HepG2 (cell line): Measurements from ENCODE around the gene TNS1. TPM values are rescaled to one million over a fixed set of nuclear protein-coding genes. Genes with fewer than 3 reads are reported as not detected.

Experiments
- ATAC-seq: fragments of 200-7000 bp; cut with Tn5 transposase; 3 replicates; pipeline ENCODE4 v1.9.1; 2020; ENCODE audit warnings: mild to moderate bottlenecking, moderate library complexity
- BruUV-seq: library from RNA; stranded (reverse); fragments of 400-500 nt; replicated peaks from 2 replicates; lab custom pipeline; 2021; lab: Mats Ljungman, UMichigan
- CTCF ChIA-PET: fragments of 300-600 bp; formaldehyde crosslinking; extraction: SDS; loops from one replicate; lab custom pipeline; 2021; ENCODE audit warnings: low total read pairs, inconsistent platforms, low intra/inter-chr PET ratio; lab: Yijun Ruan, JAX
- POLR2A ChIA-PET: fragments of 350-600 bp; sonication (Branson Sonifier 250); formaldehyde crosslinking; loops from one replicate; lab custom pipeline; 2020; ENCODE audit warnings: antibody characterized with exemption, inconsistent platforms; lab: Yijun Ruan, JAX
- DNase-seq: peaks from one replicate; pipeline ENCODE4 v3.0.0-alpha.2; 2015; ENCODE audit warnings: low spot score
- FAIRE-seq: peaks from 3 replicates; lab custom pipeline; 2011; peaks lifted over from hg19 to GRCh38; lab: Jason Lieb, UNC
- H2AFZ ChIP-seq: one replicate; pipeline ENCODE4 v1.6.1; 2011; ENCODE audit warnings: low read length, inconsistent platforms
- H3K27ac ChIP-seq: fragments of 300-600 bp; 3 replicates; pipeline ENCODE4 v1.8.0; 2011; ENCODE audit warnings: mixed run types, mild to moderate bottlenecking, mixed read lengths, low read length, inconsistent platforms; ENCODE audit not compliant: insufficient read depth; ENCODE audit errors: extremely low read length
- H3K27me3 ChIP-seq, 2 experiments: fragments of 200-600 bp in 1 of 2; 2 replicates in 1 of 2; 3 replicates in 1 of 2; pipeline versions ENCODE4 v1.6.0 to v1.8.0; 2011; ENCODE audit warnings: low read length in 2 of 2, mild to moderate bottlenecking in 2 of 2, moderate library complexity in 2 of 2, inconsistent platforms in 1 of 2; ENCODE audit not compliant: insufficient read depth in 2 of 2, control insufficient read depth in 1 of 2
- H3K36me3 ChIP-seq, 2 experiments: fragments of 200-600 bp in 1 of 2; replicated peaks in 1 of 2; 2 replicates in 1 of 2; 3 replicates in 1 of 2; pipeline versions ENCODE4 v1.5.1 to v1.8.0; 2011; ENCODE audit warnings: low read length in 2 of 2, inconsistent platforms in 1 of 2; ENCODE audit not compliant: insufficient read depth in 2 of 2, control insufficient read depth in 1 of 2
- H3K4me1 ChIP-seq: 2 replicates; pipeline ENCODE4 v1.5.1; 2012; ENCODE audit warnings: low read length, inconsistent platforms; ENCODE audit not compliant: insufficient read depth
- H3K4me2 ChIP-seq: 2 replicates; pipeline ENCODE4 v1.6.0; 2011; ENCODE audit warnings: low read depth, low read length, inconsistent platforms
- H3K4me3 ChIP-seq, 3 experiments: fragments of 200-600 bp in 1 of 3; sonication (generic), shearing (Covaris generic) in 1 of 3; replicated peaks in 1 of 3; 2 replicates each; pipeline ENCODE4 v1.5.1; 2011 to 2016; ENCODE audit warnings: low read length in 3 of 3, inconsistent platforms in 2 of 3, low read depth in 2 of 3, mild to moderate bottlenecking in 2 of 3, control low read depth in 1 of 3, mixed read lengths in 1 of 3; ENCODE audit not compliant: insufficient read depth in 1 of 3
- H3K79me2 ChIP-seq: one replicate; pipeline ENCODE4 v1.6.1; 2011; ENCODE audit warnings: low read length, inconsistent platforms; ENCODE audit not compliant: insufficient read depth
- H3K9ac ChIP-seq: 2 replicates; pipeline ENCODE4 v1.6.0; 2011; ENCODE audit warnings: mild to moderate bottlenecking, low read depth, low read length, inconsistent platforms; ENCODE audit not compliant: insufficient read depth
- H3K9me3 ChIP-seq: 2 replicates; pipeline ENCODE4 v1.5.1; 2012; ENCODE audit warnings: mild to moderate bottlenecking, low read length
- H4K20me1 ChIP-seq: 2 replicates; pipeline ENCODE4 v1.6.0; 2011; ENCODE audit warnings: inconsistent platforms, mild to moderate bottlenecking, low read length, moderate library complexity; ENCODE audit not compliant: insufficient read depth
- MAFK ChIP-seq, 2 experiments: IDR thresholded peaks in 1 of 2; conservative IDR thresholded peaks in 1 of 2; 2 replicates each; pipeline ENCODE4 v1.6.1; 2011; ENCODE audit warnings: improper control_type of control experiment in 2 of 2, low read length in 2 of 2
- NFYC ChIP-seq: IDR thresholded peaks from 2 replicates; pipeline ENCODE4 v1.6.1; 2016; ENCODE audit warnings: missing genetic modification reagents, missing compliant biosample characterization
- POLR2A ChIP-seq, 2 experiments: IDR thresholded peaks; 2 replicates each; pipeline ENCODE4 v1.6.1; 2011; ENCODE audit warnings: low read depth in 2 of 2, low read length in 2 of 2, mild to moderate bottlenecking in 1 of 2, moderate library complexity in 1 of 2; ENCODE audit not compliant: insufficient read depth in 1 of 2
- RBFOX2 ChIP-seq: fragments of 200-400 bp; formaldehyde crosslinking; IDR thresholded peaks from 2 replicates; pipeline ENCODE4 v1.6.1; 2017; ENCODE audit warnings: low read depth, mild to moderate bottlenecking, low read length
- THAP9 ChIP-seq: sonication (generic); formaldehyde crosslinking; IDR thresholded peaks from 2 replicates; pipeline ENCODE4; 2020; ENCODE audit warnings: missing genetic modification reagents, mild to moderate bottlenecking, borderline replicate concordance
- WGBS: methylation state at CpG from one replicate; pipeline ENCODE4 v1.1.6; 2017; ENCODE audit warnings: low lambda C conversion rate; 5-methylcytosine and 5-hydroxymethylcytosine counted together
- in situ Hi-C: cut with HindIII; loops from 2 replicates; pipeline ENCODE4 v1.10.0; 2017; ENCODE audit warnings: low pct_unique_long_range_greater_than_20kb; ENCODE audit not compliant: extremely low pct_ligation_motif_present
- intact Hi-C: fragments of 100-400 bp; cut with micrococcal nuclease; formaldehyde crosslinking; loops from one replicate; pipeline ENCODE4 v1.10.0; 2022; ENCODE audit not compliant: unreplicated experiment
- polyA plus RNA-seq, 8 experiments: library from polyadenylated mRNA; depleted of rRNA in 3 of 8; stranded (reverse) in 7 of 8; unstranded in 1 of 8; fragments of >200 nt; fragmentation: Illumina TruSeq in 4 of 8; extraction: Trizol in 4 of 8; gene quantifications; 2 replicates each; pipeline versions ENCODE4 v1.2.1 to v1.2.3, GENCODE V29; 2011 to 2016; ENCODE audit warnings: low read depth in 4 of 8, missing spikeins in 1 of 8, mixed read lengths in 1 of 8; ENCODE audit not compliant: insufficient read depth in 1 of 8
- total RNA-seq, 5 experiments: library from RNA; depleted of rRNA; stranded (reverse); fragments of >200 nt; fragmentation: Illumina TruSeq; extraction: Trizol; gene quantifications; 2 replicates each; pipeline ENCODE4 v1.2.3, GENCODE V29; 2016; ENCODE audit warnings: low read depth in 1 of 5
- TF ChIP-seq, protein P1 (sequence below): sonication (generic); formaldehyde crosslinking; IDR thresholded peaks from 2 replicates; pipeline ENCODE4 v1.4.0; 2020; ENCODE audit warnings: mild to moderate bottlenecking, missing genetic modification reagents

Gene TNS1
- total and polyA plus RNA-seq, 2 of the 13 experiments (the other 11 are each of a cell fraction or from before 2014, with no cell fraction given), result 1.9 to 118 TPM

- TF ChIP-seq, protein P1, sequence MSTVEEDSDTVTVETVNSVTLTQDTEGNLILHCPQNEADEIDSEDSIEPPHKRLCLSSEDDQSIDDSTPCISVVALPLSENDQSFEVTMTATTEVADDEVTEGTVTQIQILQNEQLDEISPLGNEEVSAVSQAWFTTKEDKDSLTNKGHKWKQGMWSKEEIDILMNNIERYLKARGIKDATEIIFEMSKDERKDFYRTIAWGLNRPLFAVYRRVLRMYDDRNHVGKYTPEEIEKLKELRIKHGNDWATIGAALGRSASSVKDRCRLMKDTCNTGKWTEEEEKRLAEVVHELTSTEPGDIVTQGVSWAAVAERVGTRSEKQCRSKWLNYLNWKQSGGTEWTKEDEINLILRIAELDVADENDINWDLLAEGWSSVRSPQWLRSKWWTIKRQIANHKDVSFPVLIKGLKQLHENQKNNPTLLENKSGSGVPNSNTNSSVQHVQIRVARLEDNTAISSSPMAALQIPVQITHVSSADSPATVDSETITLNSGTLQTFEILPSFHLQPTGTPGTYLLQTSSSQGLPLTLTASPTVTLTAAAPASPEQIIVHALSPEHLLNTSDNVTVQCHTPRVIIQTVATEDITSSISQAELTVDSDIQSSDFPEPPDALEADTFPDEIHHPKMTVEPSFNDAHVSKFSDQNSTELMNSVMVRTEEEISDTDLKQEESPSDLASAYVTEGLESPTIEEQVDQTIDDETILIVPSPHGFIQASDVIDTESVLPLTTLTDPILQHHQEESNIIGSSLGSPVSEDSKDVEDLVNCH (CRISPR knock-in tag), result no peak
- peak in 1 of 2 experiments; percentile 47; a peak in 2 of 4 replicates for TF ChIP-seq POLR2A (IDR thresholded peaks at IDR 0.05; ENCODE audit: insufficient read depth in 1 of 2, low read depth in 2 of 2, low read length in 2 of 2)
Measured at GRCh38 chr2:217889656-217890055, 113.1 kb downstream of the TNS1 start (continued).

- 86% methylated on average over 16 of the region's 16 CpGs for WGBS
- Histone ChIP-seq H3K27me3 (no peaks in the 10 kb centered on the region), H3K4me1 (peaks cover 14% of the 10 kb centered on the region), H3K4me2 (no peak overlapping the region), H3K79me2 (no peaks in the 10 kb centered on the region), H2AFZ (no peak overlapping the region)
- CTCF ChIA-PET, result interaction anchor here (1.4 to 3.1 kb wide), 2 partner anchors 99 to 102 kb away, joined by 3 to 56 read pairs; no protein-coding TSS in a partner anchor
- ATAC-seq (no peak), DNase-seq (no peak), FAIRE-seq (no peak)
- intact Hi-C loops, result no loop called here
- in situ Hi-C loops, result loop anchor here (5.0 kb wide), 1 partner anchor 104 kb away; no protein-coding TSS in a partner anchor
- TF ChIP-seq NFYC (CRISPR knock-in tag) (0 out of 2 replicates have a peak, but pooled peaks have one; percentile 17), THAP9 (no peak), MAFK (conservative IDR thresholded peaks at IDR 0.05 in 1 of 2, IDR thresholded peaks at IDR 0.05 in 1 of 2; ENCODE audit: low read length in 2 of 2) (peak in 1 of 2 experiments; percentile 51; a peak in 2 of 4 replicates), RBFOX2 (0 out of 2 replicates have a peak, but pooled peaks have one; percentile 34)
- TF ChIP-seq, all 625 proteins: peak for 3
- POLR2A ChIA-PET, result no interaction called here
- Histone ChIP-seq H3K4me3 (no peak overlapping the region), H4K20me1 (peaks cover 10% of the 10 kb centered on the region; the same call in 1 of the 2 replicates), H3K36me3 (peaks cover 63 to 86% of the 10 kb centered on the region in 2 experiments), H3K9ac (no peak overlapping the region), H3K27ac (no peak overlapping the region), H3K9me3 (no peaks in the 10 kb centered on the region)
- BruUV-seq, result no TSS peak
Measured at GRCh38 chr2:217887841-217888701, 114.7 kb downstream of the TNS1 start.
